ENCODE data around the gene TSPAN17.

- peak; percentile 22; the same call in 2 of the 3 replicates for TF ChIP-seq CTCF (IDR thresholded peaks at IDR 0.05)
- no peak for TF ChIP-seq EP300 (IDR thresholded peaks at IDR 0.05)
- TF ChIP-seq POLR2A (IDR thresholded peaks at IDR 0.05; ENCODE audit: low read length), result no peak
- no peak for TF ChIP-seq CHD4 (IDR thresholded peaks at IDR 0.05; ENCODE audit: borderline replicate concordance)
- TF ChIP-seq RNF2 (IDR thresholded peaks at IDR 0.05; ENCODE audit: borderline replicate concordance, low read depth), result no peak
- TF ChIP-seq JUNB (IDR thresholded peaks at IDR 0.05), result no peak
- TF ChIP-seq HDAC2 (IDR thresholded peaks at IDR 0.05), result no peak
- no peak for TF ChIP-seq USF2 (IDR thresholded peaks at IDR 0.05)
- no peak for TF ChIP-seq HMGXB4 (CRISPR knock-in tag; IDR thresholded peaks at IDR 0.05; ENCODE audit: borderline replicate concordance)
- no peak for TF ChIP-seq FOXS1 (CRISPR knock-in tag; IDR thresholded peaks at IDR 0.05)
- peak; percentile 47; the same call in 1 of the 2 replicates for TF ChIP-seq MAX (IDR thresholded peaks at IDR 0.05)
- peak; percentile 47; the same call in 2 of the 3 replicates for TF ChIP-seq SMC3 (IDR thresholded peaks at IDR 0.05)
These were observed 28.1 kb upstream of the TSPAN17 start for GRCh38 chr5:176619203-176619568.
